GM23338 (cell line): ENCODE data around the gene GALNT9.

Experiments
- CTCF ChIP-seq, 2 experiments: fragments of 200-600 bp in 1 of 2; sonication (generic) in 1 of 2; conservative IDR thresholded peaks; 2 replicates each; pipeline versions ENCODE4 v1.5.1 to v1.6.1; 2016 to 2017; ENCODE audit warnings: antibody characterized with exemption in 2 of 2, low read depth in 2 of 2, mild to moderate bottlenecking in 2 of 2, moderate library complexity in 1 of 2
- EZH2 ChIP-seq: fragments of 200-600 bp; sonication (generic); IDR thresholded peaks from one replicate; pipeline ENCODE4 v1.8.0; 2017; ENCODE audit warnings: antibody characterized with exemption, mild to moderate bottlenecking, low read depth; ENCODE audit not compliant: unreplicated experiment

GRCh38 chr12:132265056-132265800, 64.2 kb downstream of the GALNT9 start:
- TF ChIP-seq CTCF (conservative IDR thresholded peaks at IDR 0.05; ENCODE audit: low read depth in 2 of 2) (no peak), EZH2 (no peak)
